Ovary (tissue), 9 donors: ENCODE data around the gene FHAD1. TPM values are rescaled to one million over a fixed set of nuclear protein-coding genes. Genes with fewer than 3 reads are reported as not detected.

ENCODE experiments used
- DNase-seq, 5 donors: peaks; one replicate each; pipeline ENCODE4 v3.0.0-alpha.2; 2019 to 2020
- H3K27ac ChIP-seq, 2 donors: fragments of 200-600 bp; one replicate each; pipeline versions ENCODE4 v1.5.1 to v1.8.0; 2019 to 2022
- H3K27me3 ChIP-seq: fragments of 200-600 bp; one replicate; pipeline ENCODE4 v1.8.0; 2022
- H3K36me3 ChIP-seq: fragments of 200-600 bp; sonication (generic); one replicate; pipeline ENCODE4 v1.5.1; 2019
- H3K4me1 ChIP-seq: one replicate; pipeline ENCODE4 v1.8.1; 2013; ENCODE audit warnings: mild to moderate bottlenecking, moderate library complexity; ENCODE audit not compliant: insufficient read depth
- H3K4me3 ChIP-seq: fragments of 200-600 bp; sonication (generic); one replicate; pipeline ENCODE4 v1.5.1; 2017
- H3K9me3 ChIP-seq, 2 donors: fragments of 200-600 bp in 1 of 2; sonication (generic) in 1 of 2; one replicate each; pipeline versions ENCODE4 v1.5.1 to v1.8.1; 2013 to 2019; ENCODE audit warnings: mild to moderate bottlenecking in 1 of 2, moderate library complexity in 1 of 2
- EP300 ChIP-seq: sonication (generic); formaldehyde crosslinking; IDR thresholded peaks from one replicate; pipeline ENCODE4 v1.6.1; 2017; ENCODE audit warnings: antibody characterized with exemption
- POLR2A ChIP-seq: fragments of 450-650 bp; IDR thresholded peaks from one replicate; pipeline ENCODE4 v1.6.1; 2017; ENCODE audit warnings: antibody characterized with exemption, mild to moderate bottlenecking, moderate library complexity
- WGBS, 3 donors: extraction: QIAGEN DNeasy Blood & Tissue Kit in 1 of 3; methylation state at CpG; one replicate each; pipeline versions ENCODE4 v1.1.5 to v1.1.7; 2013 to 2017; 5-methylcytosine and 5-hydroxymethylcytosine counted together
- intact Hi-C, 4 donors: fragments of 100-400 bp; cut with DNase I; formaldehyde crosslinking; loops; one replicate each; pipeline versions ENCODE4 v1.11.0 to v1.15.1; 2022 to 2023
- polyA plus RNA-seq, 2 donors: library from polyadenylated mRNA; stranded (reverse); fragments of 200-250 nt in 1 of 2; fragments of 350-450 nt in 1 of 2; fragmentation: Illumina TruSeq in 1 of 2; extraction: RNeasy Lipid Tissue Mini Kit (QIAGEN cat#74804) in 1 of 2; gene quantifications; one replicate each; pipeline ENCODE4 v1.2.3, GENCODE V29; 2013 to 2014
- total RNA-seq, 7 donors: library from RNA; depleted of rRNA in 2 of 7; stranded (reverse); fragments of >200 nt in 2 of 7; fragmentation: NEBNext Ultra II Directional in 3 of 7; extraction: Animal tissue kit (Norgen Biotek cat#: 25700) in 3 of 7; gene quantifications; one replicate each; pipeline versions ENCODE4 v1.1.0 to v1.2.4, GENCODE V29; 2016 to 2023
- TF ChIP-seq, protein P1 (sequence below), 3 donors: fragments of 450-650 bp in 2 of 3; fragments of 200-600 bp in 1 of 3; IDR thresholded peaks; one replicate each; pipeline versions ENCODE4 v1.5.1 to v1.8.0; 2016 to 2022; ENCODE audit warnings: antibody characterized with exemption in 3 of 3, mild to moderate bottlenecking in 1 of 3
- donor health status: DM: no; HTN: no; CAD: no; lungs with moderate emphysema.
- donor health status: DM: no; HTN: no; CAD: no.
- donor health status: Bipolar disorder and iron deficiency.
- donor health status: DM: yes; HTN: yes; CAD: no.
- donor health status: DM: no; HTN: no; CAD: no.
- donor health status: DM: yes; HTN: yes; CAD: no.

FHAD1 gene
- total and polyA plus RNA-seq, 9 donors: 0.40 to 23.0 (median 1.4) TPM

DNA sequence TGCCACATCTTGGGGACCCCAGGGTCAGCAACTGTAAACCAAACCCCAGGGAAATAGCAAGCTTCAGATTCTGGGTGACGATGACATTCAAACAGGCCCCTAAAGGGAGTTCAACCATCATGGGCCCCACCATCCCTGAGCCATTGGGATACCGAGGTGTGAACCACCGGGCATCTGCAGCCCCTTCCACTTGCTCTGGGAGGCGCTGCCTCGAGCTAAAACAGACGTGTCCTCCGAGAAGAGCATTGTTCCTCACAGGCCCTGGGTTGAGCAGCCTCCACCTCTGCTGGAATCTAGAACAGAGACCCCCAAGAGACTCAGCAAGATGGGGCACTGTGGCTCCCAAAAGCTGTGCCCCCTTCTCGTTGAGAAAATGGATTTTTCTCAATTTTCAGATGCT lies 143.6 kb downstream of the FHAD1 start:
- TF ChIP-seq, protein P1, sequence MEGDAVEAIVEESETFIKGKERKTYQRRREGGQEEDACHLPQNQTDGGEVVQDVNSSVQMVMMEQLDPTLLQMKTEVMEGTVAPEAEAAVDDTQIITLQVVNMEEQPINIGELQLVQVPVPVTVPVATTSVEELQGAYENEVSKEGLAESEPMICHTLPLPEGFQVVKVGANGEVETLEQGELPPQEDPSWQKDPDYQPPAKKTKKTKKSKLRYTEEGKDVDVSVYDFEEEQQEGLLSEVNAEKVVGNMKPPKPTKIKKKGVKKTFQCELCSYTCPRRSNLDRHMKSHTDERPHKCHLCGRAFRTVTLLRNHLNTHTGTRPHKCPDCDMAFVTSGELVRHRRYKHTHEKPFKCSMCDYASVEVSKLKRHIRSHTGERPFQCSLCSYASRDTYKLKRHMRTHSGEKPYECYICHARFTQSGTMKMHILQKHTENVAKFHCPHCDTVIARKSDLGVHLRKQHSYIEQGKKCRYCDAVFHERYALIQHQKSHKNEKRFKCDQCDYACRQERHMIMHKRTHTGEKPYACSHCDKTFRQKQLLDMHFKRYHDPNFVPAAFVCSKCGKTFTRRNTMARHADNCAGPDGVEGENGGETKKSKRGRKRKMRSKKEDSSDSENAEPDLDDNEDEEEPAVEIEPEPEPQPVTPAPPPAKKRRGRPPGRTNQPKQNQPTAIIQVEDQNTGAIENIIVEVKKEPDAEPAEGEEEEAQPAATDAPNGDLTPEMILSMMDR (IDR thresholded peaks at IDR 0.05): no peak
- no peak for TF ChIP-seq POLR2A
- no peak for TF ChIP-seq EP300
- WGBS, 3 donors: 96 to 98% (median 97%) methylated on average over 8 of the region's 8 CpGs
- no peak for DNase-seq
- Histone ChIP-seq H3K27me3 (no peaks in the 10 kb centered on the region), H3K4me3 (no peak overlapping the region), H3K4me1 (peaks cover 1% of the 10 kb centered on the region), H3K9me3 (no peaks in the 10 kb centered on the region), H3K36me3 (no peaks in the 10 kb centered on the region), H3K27ac (no peak overlapping the region)
- intact Hi-C loops: no loop called here

DNA sequence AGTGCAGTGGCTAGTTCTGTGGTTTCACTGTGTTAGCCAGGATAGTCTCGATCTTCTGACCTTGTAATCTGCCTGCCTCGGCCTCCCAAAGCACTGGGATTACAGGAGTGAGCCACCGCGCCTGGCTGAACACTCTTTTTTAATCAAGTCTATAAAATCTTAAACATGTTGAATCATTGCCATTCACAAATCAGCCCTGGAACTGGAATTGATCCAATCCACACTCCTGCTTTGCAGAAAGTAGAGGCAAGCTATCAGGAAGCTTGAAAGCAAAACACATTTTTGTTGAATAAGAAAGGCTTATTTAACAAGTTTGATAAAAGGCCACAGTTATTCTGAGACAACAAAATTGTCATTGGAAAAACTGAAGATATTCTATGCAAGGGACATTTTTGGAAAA lies 144.3 kb downstream of the FHAD1 start:
- Histone ChIP-seq H3K4me3 (no peak overlapping the region), H3K27me3 (no peaks in the 10 kb centered on the region), H3K4me1 (peaks cover under 1% of the 10 kb centered on the region), H3K36me3 (no peaks in the 10 kb centered on the region), H3K9me3 (no peaks in the 10 kb centered on the region), H3K27ac (no peak overlapping the region)
- intact Hi-C loops: no loop called here
- DNase-seq: no peak
- 59 to 72% (median 61%) methylated on average over 4 of the region's 4 CpGs for WGBS, 3 donors
- TF ChIP-seq, protein P1 (IDR thresholded peaks at IDR 0.05): no peak
- TF ChIP-seq EP300 (no peak), POLR2A (no peak)

DNA sequence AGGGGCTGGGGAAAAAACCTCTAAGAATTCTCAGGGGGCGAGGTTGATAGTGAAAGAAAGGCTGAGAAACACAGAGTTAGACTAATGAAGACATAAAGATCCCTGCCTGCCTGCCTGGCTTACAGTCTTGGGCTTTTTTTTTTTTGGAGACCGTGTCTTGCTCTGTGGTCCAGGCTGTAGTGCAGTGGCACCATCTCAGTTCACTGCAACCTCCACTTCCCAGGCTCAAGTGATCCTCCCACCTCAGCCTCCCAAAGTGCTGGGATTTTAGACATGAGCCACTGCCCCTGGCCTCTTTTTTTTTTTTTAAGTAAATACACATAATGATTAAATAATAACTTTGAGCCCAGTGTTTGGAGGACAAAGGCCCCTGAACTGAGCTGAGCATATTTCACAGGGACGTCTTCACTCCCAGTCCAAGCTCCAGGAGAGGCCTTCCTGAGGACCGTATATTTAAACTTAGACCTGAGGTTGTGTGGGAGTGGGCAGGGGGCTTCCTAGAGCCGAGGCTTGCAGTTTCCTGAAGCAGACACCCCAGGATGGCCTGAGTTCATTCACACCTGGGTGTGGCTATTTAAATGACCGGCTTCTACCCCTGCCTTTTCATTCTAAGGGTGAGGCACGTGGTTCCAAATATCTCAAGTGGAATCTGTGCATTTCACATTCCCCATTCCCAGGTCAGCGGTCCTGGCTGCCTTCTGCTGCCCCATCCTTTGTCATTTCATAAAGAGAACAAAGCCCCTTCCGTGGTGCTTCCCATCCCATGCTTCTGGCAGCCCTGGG lies 146.6 kb downstream of the FHAD1 start:
- DNase-seq: no peak
- no peaks in the 10 kb centered on the region for H3K9me3 ChIP-seq
- H3K4me1 ChIP-seq: no peaks in the 10 kb centered on the region
- H3K27me3 ChIP-seq: no peaks in the 10 kb centered on the region
- H3K27ac ChIP-seq: no peak overlapping the region
- intact Hi-C loops: no loop called here
- TF ChIP-seq POLR2A: no peak
- TF ChIP-seq EP300: no peak
- TF ChIP-seq, protein P1 (IDR thresholded peaks at IDR 0.05): no peak
- 82 to 89% (median 84%) methylated on average over 9 of the region's 9 CpGs for WGBS, 3 donors
- no peak overlapping the region for H3K4me3 ChIP-seq
- no peaks in the 10 kb centered on the region for H3K36me3 ChIP-seq

DNA sequence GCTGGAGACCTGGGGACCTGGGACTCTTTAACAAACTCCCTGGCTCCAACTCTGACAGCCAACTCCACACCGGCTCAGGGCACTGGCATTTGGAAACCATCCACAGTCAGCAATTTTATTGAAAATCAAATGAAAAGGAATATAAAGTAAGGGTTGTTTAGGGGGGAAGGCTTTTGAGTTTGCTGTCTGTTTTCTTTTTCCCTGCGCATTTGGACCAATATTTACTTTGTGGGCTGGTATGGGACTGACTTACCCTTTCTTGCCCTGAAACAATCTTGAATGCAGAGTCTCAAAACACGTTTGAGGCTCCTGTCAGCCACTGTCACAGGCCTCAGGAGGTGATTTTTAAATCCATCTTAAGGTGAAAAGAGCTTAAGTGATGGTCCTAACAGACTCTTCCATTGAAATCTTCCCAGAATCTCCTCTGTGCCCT lies 147.3 kb downstream of the FHAD1 start:
- TF ChIP-seq POLR2A (no peak), EP300 (no peak)
- TF ChIP-seq, protein P1 (IDR thresholded peaks at IDR 0.05): no peak
- H3K27ac ChIP-seq: no peak overlapping the region
- H3K4me3 ChIP-seq: no peak overlapping the region
- 64 to 69% (median 68%) methylated on average over 3 of the region's 3 CpGs for WGBS, 3 donors
- H3K9me3 ChIP-seq: no peaks in the 10 kb centered on the region
- H3K36me3 ChIP-seq: no peaks in the 10 kb centered on the region
- H3K4me1 ChIP-seq: no peaks in the 10 kb centered on the region
- no peaks in the 10 kb centered on the region for H3K27me3 ChIP-seq
- intact Hi-C loops: no loop called here
- no peak for DNase-seq
